Measurements from ENCODE around the gene CAB39L. TPM values are rescaled to one million over a fixed set of nuclear protein-coding genes. Genes with fewer than 3 reads are reported as not detected.

CAB39L gene
- total and polyA plus RNA-seq, 2 experiments from 2014 or later, result 3.3 to 4.4 TPM

DNA sequence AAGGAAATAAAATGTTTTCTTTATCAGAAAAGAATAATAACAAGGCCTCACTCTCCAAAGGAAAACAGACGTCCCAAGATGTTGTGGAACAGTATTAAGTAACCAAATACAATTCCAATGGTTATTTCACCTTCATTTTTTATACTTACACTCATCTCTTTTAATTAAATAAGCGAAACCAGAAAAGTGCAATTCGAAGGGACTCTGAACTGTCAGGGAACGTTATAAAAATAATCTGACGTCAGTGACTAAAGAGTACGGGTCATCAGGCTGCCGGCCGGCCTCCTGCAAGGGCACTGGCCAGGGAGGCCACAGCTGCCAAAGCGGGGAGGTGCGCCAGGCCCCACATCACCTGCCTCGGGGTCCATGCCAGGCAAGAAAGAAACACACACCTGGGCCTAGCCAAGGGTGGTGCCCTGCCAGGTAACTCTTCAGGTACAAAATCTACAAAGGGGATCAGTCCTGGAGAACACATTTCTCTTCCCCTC, 134.9 kb downstream of the CAB39L start:
- Mint-ChIP-seq H3K27ac (no peak overlapping the region), H3K9me3 (no peaks in the 10 kb centered on the region), H3K36me3 (ENCODE audit: low read depth) (no peaks in the 10 kb centered on the region), H3K4me3 (no peak overlapping the region), H3K27me3 (ENCODE audit: insufficient read depth, low read depth, poor library complexity) (peaks cover 4% of the 10 kb centered on the region), H3K4me1 (peaks cover 11% of the 10 kb centered on the region)
- no peak overlapping the region for H3K27ac ChIP-seq (ENCODE audit: low read depth)
- H3K36me3 ChIP-seq (ENCODE audit: insufficient read depth), result no peaks in the 10 kb centered on the region
- H3K27me3 ChIP-seq (ENCODE audit: insufficient read depth), result no peaks in the 10 kb centered on the region
- DNase-seq (ENCODE audit: low spot score), result no peak
- TF ChIP-seq, protein P1, sequence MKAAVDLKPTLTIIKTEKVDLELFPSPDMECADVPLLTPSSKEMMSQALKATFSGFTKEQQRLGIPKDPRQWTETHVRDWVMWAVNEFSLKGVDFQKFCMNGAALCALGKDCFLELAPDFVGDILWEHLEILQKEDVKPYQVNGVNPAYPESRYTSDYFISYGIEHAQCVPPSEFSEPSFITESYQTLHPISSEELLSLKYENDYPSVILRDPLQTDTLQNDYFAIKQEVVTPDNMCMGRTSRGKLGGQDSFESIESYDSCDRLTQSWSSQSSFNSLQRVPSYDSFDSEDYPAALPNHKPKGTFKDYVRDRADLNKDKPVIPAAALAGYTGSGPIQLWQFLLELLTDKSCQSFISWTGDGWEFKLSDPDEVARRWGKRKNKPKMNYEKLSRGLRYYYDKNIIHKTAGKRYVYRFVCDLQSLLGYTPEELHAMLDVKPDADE (IDR thresholded peaks at IDR 0.05), result no peak
- TF ChIP-seq POLR2AphosphoS5 (IDR thresholded peaks at IDR 0.05; ENCODE audit: low read depth), result no peak
- TF ChIP-seq JUNB (IDR thresholded peaks at IDR 0.05; ENCODE audit: unreplicated experiment), result no peak
- TF ChIP-seq, protein P2, sequence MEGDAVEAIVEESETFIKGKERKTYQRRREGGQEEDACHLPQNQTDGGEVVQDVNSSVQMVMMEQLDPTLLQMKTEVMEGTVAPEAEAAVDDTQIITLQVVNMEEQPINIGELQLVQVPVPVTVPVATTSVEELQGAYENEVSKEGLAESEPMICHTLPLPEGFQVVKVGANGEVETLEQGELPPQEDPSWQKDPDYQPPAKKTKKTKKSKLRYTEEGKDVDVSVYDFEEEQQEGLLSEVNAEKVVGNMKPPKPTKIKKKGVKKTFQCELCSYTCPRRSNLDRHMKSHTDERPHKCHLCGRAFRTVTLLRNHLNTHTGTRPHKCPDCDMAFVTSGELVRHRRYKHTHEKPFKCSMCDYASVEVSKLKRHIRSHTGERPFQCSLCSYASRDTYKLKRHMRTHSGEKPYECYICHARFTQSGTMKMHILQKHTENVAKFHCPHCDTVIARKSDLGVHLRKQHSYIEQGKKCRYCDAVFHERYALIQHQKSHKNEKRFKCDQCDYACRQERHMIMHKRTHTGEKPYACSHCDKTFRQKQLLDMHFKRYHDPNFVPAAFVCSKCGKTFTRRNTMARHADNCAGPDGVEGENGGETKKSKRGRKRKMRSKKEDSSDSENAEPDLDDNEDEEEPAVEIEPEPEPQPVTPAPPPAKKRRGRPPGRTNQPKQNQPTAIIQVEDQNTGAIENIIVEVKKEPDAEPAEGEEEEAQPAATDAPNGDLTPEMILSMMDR (conservative IDR thresholded peaks at IDR 0.05; ENCODE audit: low read depth in 2 of 2), result no peak
- TF ChIP-seq EZH2 (IDR thresholded peaks at IDR 0.05; ENCODE audit: low read depth, unreplicated experiment), result no peak
- TF ChIP-seq, protein P3, sequence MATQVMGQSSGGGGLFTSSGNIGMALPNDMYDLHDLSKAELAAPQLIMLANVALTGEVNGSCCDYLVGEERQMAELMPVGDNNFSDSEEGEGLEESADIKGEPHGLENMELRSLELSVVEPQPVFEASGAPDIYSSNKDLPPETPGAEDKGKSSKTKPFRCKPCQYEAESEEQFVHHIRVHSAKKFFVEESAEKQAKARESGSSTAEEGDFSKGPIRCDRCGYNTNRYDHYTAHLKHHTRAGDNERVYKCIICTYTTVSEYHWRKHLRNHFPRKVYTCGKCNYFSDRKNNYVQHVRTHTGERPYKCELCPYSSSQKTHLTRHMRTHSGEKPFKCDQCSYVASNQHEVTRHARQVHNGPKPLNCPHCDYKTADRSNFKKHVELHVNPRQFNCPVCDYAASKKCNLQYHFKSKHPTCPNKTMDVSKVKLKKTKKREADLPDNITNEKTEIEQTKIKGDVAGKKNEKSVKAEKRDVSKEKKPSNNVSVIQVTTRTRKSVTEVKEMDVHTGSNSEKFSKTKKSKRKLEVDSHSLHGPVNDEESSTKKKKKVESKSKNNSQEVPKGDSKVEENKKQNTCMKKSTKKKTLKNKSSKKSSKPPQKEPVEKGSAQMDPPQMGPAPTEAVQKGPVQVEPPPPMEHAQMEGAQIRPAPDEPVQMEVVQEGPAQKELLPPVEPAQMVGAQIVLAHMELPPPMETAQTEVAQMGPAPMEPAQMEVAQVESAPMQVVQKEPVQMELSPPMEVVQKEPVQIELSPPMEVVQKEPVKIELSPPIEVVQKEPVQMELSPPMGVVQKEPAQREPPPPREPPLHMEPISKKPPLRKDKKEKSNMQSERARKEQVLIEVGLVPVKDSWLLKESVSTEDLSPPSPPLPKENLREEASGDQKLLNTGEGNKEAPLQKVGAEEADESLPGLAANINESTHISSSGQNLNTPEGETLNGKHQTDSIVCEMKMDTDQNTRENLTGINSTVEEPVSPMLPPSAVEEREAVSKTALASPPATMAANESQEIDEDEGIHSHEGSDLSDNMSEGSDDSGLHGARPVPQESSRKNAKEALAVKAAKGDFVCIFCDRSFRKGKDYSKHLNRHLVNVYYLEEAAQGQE (IDR thresholded peaks at IDR 0.05; ENCODE audit: unreplicated experiment), result no peak
- TF ChIP-seq NANOG (IDR thresholded peaks at IDR 0.05; ENCODE audit: borderline replicate concordance), result no peak
- TF ChIP-seq ZNF114 (CRISPR knock-in tag; IDR thresholded peaks at IDR 0.05), result no peak
- TF ChIP-seq ZNF331 (CRISPR knock-in tag; IDR thresholded peaks at IDR 0.05; ENCODE audit: low read depth), result no peak
- TF ChIP-seq EZH2phosphoT487 (IDR thresholded peaks at IDR 0.05; ENCODE audit: unreplicated experiment), result no peak
- TF ChIP-seq STAT1 (IDR thresholded peaks at IDR 0.05; ENCODE audit: unreplicated experiment), result no peak
- TF ChIP-seq, protein P4, sequence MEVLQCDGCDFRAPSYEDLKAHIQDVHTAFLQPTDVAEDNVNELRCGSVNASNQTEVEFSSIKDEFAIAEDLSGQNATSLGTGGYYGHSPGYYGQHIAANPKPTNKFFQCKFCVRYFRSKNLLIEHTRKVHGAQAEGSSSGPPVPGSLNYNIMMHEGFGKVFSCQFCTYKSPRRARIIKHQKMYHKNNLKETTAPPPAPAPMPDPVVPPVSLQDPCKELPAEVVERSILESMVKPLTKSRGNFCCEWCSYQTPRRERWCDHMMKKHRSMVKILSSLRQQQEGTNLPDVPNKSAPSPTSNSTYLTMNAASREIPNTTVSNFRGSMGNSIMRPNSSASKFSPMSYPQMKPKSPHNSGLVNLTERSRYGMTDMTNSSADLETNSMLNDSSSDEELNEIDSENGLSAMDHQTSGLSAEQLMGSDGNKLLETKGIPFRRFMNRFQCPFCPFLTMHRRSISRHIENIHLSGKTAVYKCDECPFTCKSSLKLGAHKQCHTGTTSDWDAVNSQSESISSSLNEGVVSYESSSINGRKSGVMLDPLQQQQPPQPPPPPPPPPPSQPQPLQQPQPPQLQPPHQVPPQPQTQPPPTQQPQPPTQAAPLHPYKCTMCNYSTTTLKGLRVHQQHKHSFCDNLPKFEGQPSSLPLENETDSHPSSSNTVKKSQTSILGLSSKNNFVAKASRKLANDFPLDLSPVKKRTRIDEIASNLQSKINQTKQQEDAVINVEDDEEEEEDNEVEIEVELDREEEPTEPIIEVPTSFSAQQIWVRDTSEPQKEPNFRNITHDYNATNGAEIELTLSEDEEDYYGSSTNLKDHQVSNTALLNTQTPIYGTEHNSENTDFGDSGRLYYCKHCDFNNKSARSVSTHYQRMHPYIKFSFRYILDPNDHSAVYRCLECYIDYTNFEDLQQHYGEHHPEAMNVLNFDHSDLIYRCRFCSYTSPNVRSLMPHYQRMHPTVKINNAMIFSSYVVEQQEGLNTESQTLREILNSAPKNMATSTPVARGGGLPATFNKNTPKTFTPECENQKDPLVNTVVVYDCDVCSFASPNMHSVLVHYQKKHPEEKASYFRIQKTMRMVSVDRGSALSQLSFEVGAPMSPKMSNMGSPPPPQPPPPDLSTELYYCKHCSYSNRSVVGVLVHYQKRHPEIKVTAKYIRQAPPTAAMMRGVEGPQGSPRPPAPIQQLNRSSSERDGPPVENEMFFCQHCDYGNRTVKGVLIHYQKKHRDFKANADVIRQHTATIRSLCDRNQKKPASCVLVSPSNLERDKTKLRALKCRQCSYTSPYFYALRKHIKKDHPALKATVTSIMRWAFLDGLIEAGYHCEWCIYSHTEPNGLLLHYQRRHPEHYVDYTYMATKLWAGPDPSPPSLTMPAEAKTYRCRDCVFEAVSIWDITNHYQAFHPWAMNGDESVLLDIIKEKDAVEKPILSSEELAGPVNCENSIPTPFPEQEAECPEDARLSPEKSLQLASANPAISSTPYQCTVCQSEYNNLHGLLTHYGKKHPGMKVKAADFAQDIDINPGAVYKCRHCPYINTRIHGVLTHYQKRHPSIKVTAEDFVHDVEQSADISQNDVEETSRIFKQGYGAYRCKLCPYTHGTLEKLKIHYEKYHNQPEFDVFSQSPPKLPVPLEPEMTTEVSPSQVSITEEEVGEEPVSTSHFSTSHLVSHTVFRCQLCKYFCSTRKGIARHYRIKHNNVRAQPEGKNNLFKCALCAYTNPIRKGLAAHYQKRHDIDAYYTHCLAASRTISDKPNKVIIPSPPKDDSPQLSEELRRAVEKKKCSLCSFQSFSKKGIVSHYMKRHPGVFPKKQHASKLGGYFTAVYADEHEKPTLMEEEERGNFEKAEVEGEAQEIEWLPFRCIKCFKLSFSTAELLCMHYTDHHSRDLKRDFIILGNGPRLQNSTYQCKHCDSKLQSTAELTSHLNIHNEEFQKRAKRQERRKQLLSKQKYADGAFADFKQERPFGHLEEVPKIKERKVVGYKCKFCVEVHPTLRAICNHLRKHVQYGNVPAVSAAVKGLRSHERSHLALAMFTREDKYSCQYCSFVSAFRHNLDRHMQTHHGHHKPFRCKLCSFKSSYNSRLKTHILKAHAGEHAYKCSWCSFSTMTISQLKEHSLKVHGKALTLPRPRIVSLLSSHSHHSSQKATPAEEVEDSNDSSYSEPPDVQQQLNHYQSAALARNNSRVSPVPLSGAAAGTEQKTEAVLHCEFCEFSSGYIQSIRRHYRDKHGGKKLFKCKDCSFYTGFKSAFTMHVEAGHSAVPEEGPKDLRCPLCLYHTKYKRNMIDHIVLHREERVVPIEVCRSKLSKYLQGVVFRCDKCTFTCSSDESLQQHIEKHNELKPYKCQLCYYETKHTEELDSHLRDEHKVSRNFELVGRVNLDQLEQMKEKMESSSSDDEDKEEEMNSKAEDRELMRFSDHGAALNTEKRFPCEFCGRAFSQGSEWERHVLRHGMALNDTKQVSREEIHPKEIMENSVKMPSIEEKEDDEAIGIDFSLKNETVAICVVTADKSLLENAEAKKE (CRISPR knock-in tag; IDR thresholded peaks at IDR 0.05), result no peak
- TF ChIP-seq CREB1 (CRISPR knock-in tag; IDR thresholded peaks at IDR 0.05; ENCODE audit: low read depth), result no peak
- H3F3A ChIP-seq (replicated peaks; ENCODE audit: low read depth), result no peaks in the 10 kb centered on the region
- H3K4me2 ChIP-seq, result no peak overlapping the region
- no peaks in the 10 kb centered on the region for H3K79me2 ChIP-seq (replicated peaks; ENCODE audit: insufficient read depth)
- H3K9me2 ChIP-seq (ENCODE audit: insufficient read depth), result no peaks in the 10 kb centered on the region
- H4K20me1 ChIP-seq (replicated peaks; ENCODE audit: insufficient read depth), result no peaks in the 10 kb centered on the region
- ATAC-seq, result no peak
- H3K4me3 ChIP-seq, result no peak overlapping the region
- no peak overlapping the region for H2AFZ ChIP-seq
- no peaks in the 10 kb centered on the region for H3K4me1 ChIP-seq (ENCODE audit: insufficient read depth)

Data from GM23338 (cell line).